GM18951 (cell line): Measurements from ENCODE around the gene UXS1.
"Not testable (repeated sequence)": the region's sequence is repeated elsewhere in the genome, so short reads cannot be mapped to it uniquely, and the experiment has no call there.

ENCODE experiments used
- POLR2A ChIP-seq: IDR thresholded peaks from 4 replicates; pipeline ENCODE4 v1.6.1; 2011; ENCODE audit warnings: mild to moderate bottlenecking; ENCODE audit not compliant: insufficient read length, insufficient read depth; ENCODE audit errors: extremely low read depth
- in situ Hi-C: fragments of 300-500 bp; cut with MboI; formaldehyde crosslinking; loops from one replicate; pipeline ENCODE4 v1.12.0; 2022; ENCODE audit warnings: low sequenced_read_pairs, mixed read lengths, inconsistent platforms; ENCODE audit not compliant: unreplicated experiment

The UXS1 gene

GRCh38 chr2:106143495-106144215 lies 50.4 kb downstream of the UXS1 start:
- in situ Hi-C loops = no loop called here
- no peak for TF ChIP-seq POLR2A

- TF ChIP-seq POLR2A = no peak
- in situ Hi-C loops = no loop called here
Observed at GRCh38 chr2:106142683-106143082, 51.4 kb downstream of the UXS1 start.

- no peak for TF ChIP-seq POLR2A
- in situ Hi-C loops = no loop called here
Observed at GRCh38 chr2:106140913-106141312, 53.2 kb downstream of the UXS1 start.

- no peak for TF ChIP-seq POLR2A
- in situ Hi-C loops = no loop called here
Observed at GRCh38 chr2:106140113-106140512, 54.0 kb downstream of the UXS1 start.

- TF ChIP-seq POLR2A = no peak
- in situ Hi-C loops = no loop called here
Observed at GRCh38 chr2:106139238-106139935, 54.7 kb downstream of the UXS1 start.

- in situ Hi-C loops = no loop called here
- no peak for TF ChIP-seq POLR2A
Observed at GRCh38 chr2:106138543-106139237, 55.4 kb downstream of the UXS1 start.

GRCh38 chr2:106137731-106138521 lies 56.2 kb downstream of the UXS1 start:
- in situ Hi-C loops = no loop called here
- TF ChIP-seq POLR2A = no peak

- in situ Hi-C loops = not testable (repeated sequence)
Observed at GRCh38 chr2:106131192-106131591, 62.9 kb downstream of the UXS1 start.

- in situ Hi-C loops = no loop called here
- TF ChIP-seq POLR2A = no peak
Observed at GRCh38 chr2:106130251-106130998, 63.7 kb downstream of the UXS1 start.

GRCh38 chr2:106129592-106129991 lies 64.5 kb downstream of the UXS1 start:
- no peak for TF ChIP-seq POLR2A
- in situ Hi-C loops = no loop called here

GRCh38 chr2:106129150-106129549 lies 65.0 kb downstream of the UXS1 start:
- in situ Hi-C loops = no loop called here
- no peak for TF ChIP-seq POLR2A

GRCh38 chr2:106127776-106128268 lies 66.3 kb downstream of the UXS1 start:
- in situ Hi-C loops = no loop called here
- TF ChIP-seq POLR2A = no peak
